GM23338 (cell line): Measurements from ENCODE around the gene NOP9. TPM values are rescaled to one million over a fixed set of nuclear protein-coding genes. Genes with fewer than 3 reads are reported as not detected.

Experiments
- ATAC-seq: fragments of 200-7000 bp; cut with Tn5 transposase; 3 replicates; pipeline ENCODE4 v1.9.1; 2020
- DNase-seq: peaks from one replicate; pipeline ENCODE4 v3.0.0-alpha.2; 2015; ENCODE audit warnings: low spot score
- H2AFZ ChIP-seq: fragments of 200-600 bp; sonication (generic); 2 replicates; pipeline ENCODE4 v1.8.0; 2016; ENCODE audit warnings: antibody characterized with exemption, mild to moderate bottlenecking, moderate library complexity
- H3F3A ChIP-seq: fragments of 200-600 bp; sonication (generic); replicated peaks from 2 replicates; pipeline ENCODE4 v1.8.0; 2017; ENCODE audit warnings: antibody characterized with exemption, mixed run types, low read depth
- H3K27ac ChIP-seq: fragments of 200-600 bp; sonication (generic); 2 replicates; pipeline ENCODE4 v1.6.1; 2016; ENCODE audit warnings: low read depth
- H3K27me3 ChIP-seq: fragments of 200-600 bp; sonication (generic); 2 replicates; pipeline ENCODE4 v1.8.0; 2016; ENCODE audit warnings: mild to moderate bottlenecking, mixed run types, moderate library complexity; ENCODE audit not compliant: insufficient read depth
- H3K36me3 ChIP-seq: fragments of 200-600 bp; sonication (generic); 2 replicates; pipeline ENCODE4 v1.8.0; 2016; ENCODE audit warnings: mild to moderate bottlenecking; ENCODE audit not compliant: insufficient read depth
- H3K4me1 ChIP-seq: fragments of 200-600 bp; sonication (generic); 2 replicates; pipeline ENCODE4 v1.8.0; 2016; ENCODE audit warnings: mild to moderate bottlenecking, moderate library complexity; ENCODE audit not compliant: insufficient read depth
- H3K4me2 ChIP-seq: fragments of 200-600 bp; sonication (generic); 2 replicates; pipeline ENCODE4 v1.7.1; 2017; ENCODE audit warnings: mixed run types
- H3K4me3 ChIP-seq: fragments of 200-600 bp; sonication (generic); 2 replicates; pipeline ENCODE4 v1.6.1; 2016; ENCODE audit warnings: mixed run types
- H3K79me2 ChIP-seq: fragments of 200-600 bp; sonication (generic); replicated peaks from 2 replicates; pipeline ENCODE4 v1.8.0; 2017; ENCODE audit warnings: mild to moderate bottlenecking; ENCODE audit not compliant: insufficient read depth
- H3K9me2 ChIP-seq: fragments of 200-600 bp; sonication (generic); 2 replicates; pipeline ENCODE4 v1.8.0; 2017; ENCODE audit not compliant: insufficient read depth
- H4K20me1 ChIP-seq: fragments of 200-600 bp; sonication (generic); replicated peaks from 2 replicates; pipeline ENCODE4 v1.8.0; 2017; ENCODE audit warnings: mild to moderate bottlenecking; ENCODE audit not compliant: insufficient read depth
- H3K27ac Mint-ChIP-seq: 2 replicates; pipeline ENCODE4 v1.8.0; 2020; ENCODE audit warnings: inconsistent platforms, mild to moderate bottlenecking, moderate library complexity, mixed read lengths
- H3K27me3 Mint-ChIP-seq: 3 replicates; pipeline ENCODE4 v1.8.0; 2022; ENCODE audit warnings: low read depth, mild to moderate bottlenecking, moderate library complexity, mixed read lengths, inconsistent platforms; ENCODE audit not compliant: insufficient read depth, poor library complexity
- H3K36me3 Mint-ChIP-seq: 3 replicates; pipeline ENCODE4 v1.8.0; 2021; ENCODE audit warnings: low read depth, mild to moderate bottlenecking, inconsistent platforms, moderate library complexity, mixed read lengths
- H3K4me1 Mint-ChIP-seq: 3 replicates; pipeline ENCODE4 v1.8.0; 2020; ENCODE audit warnings: mild to moderate bottlenecking, inconsistent platforms, mixed read lengths
- H3K4me3 Mint-ChIP-seq: 3 replicates; pipeline ENCODE4 v1.8.0; 2021; ENCODE audit warnings: moderate library complexity, mild to moderate bottlenecking, inconsistent platforms, mixed read lengths
- H3K9me3 Mint-ChIP-seq: 3 replicates; pipeline ENCODE4 v1.8.0; 2020; ENCODE audit warnings: moderate library complexity, mild to moderate bottlenecking, inconsistent platforms, mixed read lengths
- EZH2 ChIP-seq: fragments of 200-600 bp; sonication (generic); IDR thresholded peaks from one replicate; pipeline ENCODE4 v1.8.0; 2017; ENCODE audit warnings: antibody characterized with exemption, mild to moderate bottlenecking, low read depth; ENCODE audit not compliant: unreplicated experiment
- NANOG ChIP-seq: IDR thresholded peaks from 2 replicates; pipeline ENCODE4 v1.6.1; 2016; ENCODE audit warnings: antibody characterized with exemption, borderline replicate concordance
- STAT1 ChIP-seq: IDR thresholded peaks from one replicate; pipeline ENCODE4 v1.6.1; 2016; ENCODE audit warnings: antibody characterized with exemption; ENCODE audit not compliant: unreplicated experiment
- ZNF462 ChIP-seq: fragments of 250-450 bp; sonication (Bioruptor Pico); IDR thresholded peaks from 2 replicates; pipeline ENCODE4 v1.5.0; 2020; ENCODE audit warnings: mild to moderate bottlenecking, moderate library complexity
- polyA plus RNA-seq: library from polyadenylated mRNA; unstranded; fragments of >200 nt; fragmentation: Nextera tagmentation; extraction: Ambion mirVana; gene quantifications from 2 replicates; pipeline ENCODE4 v1.2.1, GENCODE V29; 2016
- total RNA-seq: library from RNA; depleted of rRNA; stranded (reverse); fragments of >200 nt; shearing (Covaris generic); gene quantifications from 2 replicates; pipeline ENCODE4 v1.2.3, GENCODE V29; 2014

The NOP9 gene
- total and polyA plus RNA-seq, 2 experiments from 2014 or later, result 7.9 to 32.8 TPM

GRCh38 chr14:24317141-24317928 is 17.7 kb downstream of the NOP9 start:
- Histone ChIP-seq H3F3A (no peaks in the 10 kb centered on the region), H3K36me3 (no peaks in the 10 kb centered on the region), H3K27ac (no peak overlapping the region), H2AFZ (no peak overlapping the region), H4K20me1 (no peaks in the 10 kb centered on the region), H3K4me3 (no peak overlapping the region), H3K9me2 (no peaks in the 10 kb centered on the region), H3K4me2 (no peak overlapping the region), H3K27me3 (peaks cover 58% of the 10 kb centered on the region), H3K4me1 (no peaks in the 10 kb centered on the region), H3K79me2 (no peaks in the 10 kb centered on the region)
- H3K27me3 Mint-ChIP-seq, result peaks cover 40% of the 10 kb centered on the region
- no peaks in the 10 kb centered on the region for H3K9me3 Mint-ChIP-seq
- no peaks in the 10 kb centered on the region; the same call in 1 of the 3 replicates for H3K36me3 Mint-ChIP-seq
- ATAC-seq (no peak), DNase-seq (no peak)
- TF ChIP-seq STAT1 (no peak), EZH2 (no peak), NANOG (no peak), ZNF462 (CRISPR knock-in tag) (no peak)
- peaks cover 2% of the 10 kb centered on the region; the same call in 2 of the 3 replicates for H3K4me1 Mint-ChIP-seq
- no peak overlapping the region for H3K27ac Mint-ChIP-seq
- no peak overlapping the region; the same call in 2 of the 3 replicates for H3K4me3 Mint-ChIP-seq
